ENCODE measurements around the gene NT5C1A.

The NT5C1A gene

GRCh38 chr1:39662861-39663260, 9.0 kb downstream of the NT5C1A start:
- no peak overlapping the region for H3K4me3 ChIP-seq (ENCODE audit: low read depth, low read length)
- H3K27me3 ChIP-seq (ENCODE audit: control insufficient read depth, insufficient read depth, low read length) = no peaks in the 10 kb centered on the region
- no peaks in the 10 kb centered on the region for H3K9me3 ChIP-seq (ENCODE audit: control insufficient read depth, low read length)
- no peaks in the 10 kb centered on the region for H3K36me3 ChIP-seq (ENCODE audit: control insufficient read depth, insufficient read depth, low read length)
- H3K9ac ChIP-seq = no peak overlapping the region
- no peak overlapping the region for H2AFZ ChIP-seq
- H3K4me1 ChIP-seq = no peaks in the 10 kb centered on the region
- TF ChIP-seq, protein P1, sequence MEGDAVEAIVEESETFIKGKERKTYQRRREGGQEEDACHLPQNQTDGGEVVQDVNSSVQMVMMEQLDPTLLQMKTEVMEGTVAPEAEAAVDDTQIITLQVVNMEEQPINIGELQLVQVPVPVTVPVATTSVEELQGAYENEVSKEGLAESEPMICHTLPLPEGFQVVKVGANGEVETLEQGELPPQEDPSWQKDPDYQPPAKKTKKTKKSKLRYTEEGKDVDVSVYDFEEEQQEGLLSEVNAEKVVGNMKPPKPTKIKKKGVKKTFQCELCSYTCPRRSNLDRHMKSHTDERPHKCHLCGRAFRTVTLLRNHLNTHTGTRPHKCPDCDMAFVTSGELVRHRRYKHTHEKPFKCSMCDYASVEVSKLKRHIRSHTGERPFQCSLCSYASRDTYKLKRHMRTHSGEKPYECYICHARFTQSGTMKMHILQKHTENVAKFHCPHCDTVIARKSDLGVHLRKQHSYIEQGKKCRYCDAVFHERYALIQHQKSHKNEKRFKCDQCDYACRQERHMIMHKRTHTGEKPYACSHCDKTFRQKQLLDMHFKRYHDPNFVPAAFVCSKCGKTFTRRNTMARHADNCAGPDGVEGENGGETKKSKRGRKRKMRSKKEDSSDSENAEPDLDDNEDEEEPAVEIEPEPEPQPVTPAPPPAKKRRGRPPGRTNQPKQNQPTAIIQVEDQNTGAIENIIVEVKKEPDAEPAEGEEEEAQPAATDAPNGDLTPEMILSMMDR (IDR thresholded peaks at IDR 0.05) = no peak
- H3K79me2 ChIP-seq = no peaks in the 10 kb centered on the region
- H3K4me2 ChIP-seq (ENCODE audit: low read length) = no peak overlapping the region
- no peak overlapping the region for H3K27ac ChIP-seq

- TF ChIP-seq, protein P1 (IDR thresholded peaks at IDR 0.05) = no peak
- Histone ChIP-seq H2AFZ (no peak overlapping the region), H3K4me2 (ENCODE audit: low read length) (no peak overlapping the region), H3K36me3 (ENCODE audit: control insufficient read depth, insufficient read depth, low read length) (no peaks in the 10 kb centered on the region), H3K79me2 (no peaks in the 10 kb centered on the region), H3K9ac (no peak overlapping the region), H3K4me3 (ENCODE audit: low read depth, low read length) (no peak overlapping the region), H3K27ac (no peak overlapping the region), H3K27me3 (ENCODE audit: control insufficient read depth, insufficient read depth, low read length) (no peaks in the 10 kb centered on the region), H3K9me3 (ENCODE audit: control insufficient read depth, low read length) (no peaks in the 10 kb centered on the region), H3K4me1 (no peaks in the 10 kb centered on the region)
These were observed 12.4 kb downstream of the NT5C1A start for GRCh38 chr1:39659538-39659937.

GRCh38 chr1:39659110-39659509, 12.8 kb downstream of the NT5C1A start:
- no peak overlapping the region for H3K27ac ChIP-seq
- TF ChIP-seq, protein P1 (IDR thresholded peaks at IDR 0.05) = no peak
- no peak overlapping the region for H3K4me2 ChIP-seq (ENCODE audit: low read length)
- no peak overlapping the region for H3K9ac ChIP-seq
- no peak overlapping the region for H2AFZ ChIP-seq
- no peaks in the 10 kb centered on the region for H3K9me3 ChIP-seq (ENCODE audit: control insufficient read depth, low read length)
- H3K4me1 ChIP-seq = no peaks in the 10 kb centered on the region
- H3K4me3 ChIP-seq (ENCODE audit: low read depth, low read length) = no peak overlapping the region
- no peaks in the 10 kb centered on the region for H3K79me2 ChIP-seq
- no peaks in the 10 kb centered on the region for H3K27me3 ChIP-seq (ENCODE audit: control insufficient read depth, insufficient read depth, low read length)
- H3K36me3 ChIP-seq (ENCODE audit: control insufficient read depth, insufficient read depth, low read length) = no peaks in the 10 kb centered on the region

DNA sequence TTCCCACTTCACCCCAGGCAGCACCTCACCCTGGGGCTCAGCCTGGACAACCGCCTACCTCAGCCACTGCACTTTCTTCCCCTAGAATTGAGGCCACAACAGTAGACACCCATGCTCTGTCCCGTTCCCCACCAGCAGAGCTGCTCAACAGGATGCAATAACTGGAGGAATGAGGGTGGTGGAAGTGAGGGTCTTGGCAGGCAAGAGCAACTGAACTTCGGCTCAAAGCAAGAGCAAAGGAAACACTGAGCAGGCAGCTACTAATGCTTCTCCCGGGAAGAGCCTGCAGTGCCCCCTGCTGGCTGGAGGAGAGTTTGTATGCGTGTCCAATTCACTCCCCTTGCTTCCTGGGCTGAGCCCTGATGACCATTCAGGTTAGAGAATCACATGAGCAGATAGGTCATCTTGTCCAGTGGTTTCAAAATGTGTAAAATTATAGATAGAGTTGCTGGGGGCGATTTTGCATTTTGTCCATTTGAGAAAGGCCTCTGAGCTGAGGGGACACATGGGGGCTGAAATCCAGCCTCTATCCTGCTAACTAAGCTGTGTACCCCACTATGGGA, 13.9 kb downstream of the NT5C1A start:
- peak overlapping the region; percentile 46 for H2AFZ ChIP-seq
- H3K27ac ChIP-seq = no peak overlapping the region
- H3K9me3 ChIP-seq (ENCODE audit: control insufficient read depth, low read length) = no peaks in the 10 kb centered on the region
- H3K4me1 ChIP-seq = no peaks in the 10 kb centered on the region
- no peaks in the 10 kb centered on the region for H3K27me3 ChIP-seq (ENCODE audit: control insufficient read depth, insufficient read depth, low read length)
- H3K4me2 ChIP-seq (ENCODE audit: low read length) = no peak overlapping the region
- H3K79me2 ChIP-seq = no peaks in the 10 kb centered on the region
- H3K36me3 ChIP-seq (ENCODE audit: control insufficient read depth, insufficient read depth, low read length) = no peaks in the 10 kb centered on the region
- H3K4me3 ChIP-seq (ENCODE audit: low read depth, low read length) = no peak overlapping the region
- H3K9ac ChIP-seq = no peak overlapping the region
- TF ChIP-seq, protein P1 (IDR thresholded peaks at IDR 0.05) = peak; percentile 48

GRCh38 chr1:39657402-39657801, 14.5 kb downstream of the NT5C1A start:
- Histone ChIP-seq H3K9ac (no peak overlapping the region), H2AFZ (no peak overlapping the region)

More at GRCh38 chr1:39657402-39657801, 14.5 kb downstream of the NT5C1A start:
- Histone ChIP-seq H3K79me2 (no peaks in the 10 kb centered on the region), H3K4me3 (ENCODE audit: low read depth, low read length) (no peak overlapping the region), H3K4me2 (ENCODE audit: low read length) (no peak overlapping the region), H3K9me3 (ENCODE audit: control insufficient read depth, low read length) (no peaks in the 10 kb centered on the region), H3K36me3 (ENCODE audit: control insufficient read depth, insufficient read depth, low read length) (no peaks in the 10 kb centered on the region), H3K27ac (no peak overlapping the region), H3K4me1 (no peaks in the 10 kb centered on the region), H3K27me3 (ENCODE audit: control insufficient read depth, insufficient read depth, low read length) (no peaks in the 10 kb centered on the region)
- TF ChIP-seq, protein P1 (IDR thresholded peaks at IDR 0.05) = no peak
